ENCODE data around the gene RHBDD1. TPM values are rescaled to one million over a fixed set of nuclear protein-coding genes. Genes with fewer than 3 reads are reported as not detected.

The RHBDD1 gene
- total RNA-seq, 2 donors from 2014 or later = 7.9 to 9.9 TPM

- 14 to 22% methylated on average over 2 of the region's 2 CpGs for WGBS, 2 donors
- no peaks in the 10 kb centered on the region for H3K9me3 ChIP-seq
- intact Hi-C loops (cut with DNase I) = no loop called here
- TF ChIP-seq CTCF (IDR thresholded peaks at IDR 0.05) (no peak), POLR2A (IDR thresholded peaks at IDR 0.05) (no peak)
- H3K4me3 ChIP-seq = no peak overlapping the region
- no peak for ATAC-seq
- no peak for DNase-seq
- no peaks in the 10 kb centered on the region for H3K36me3 ChIP-seq (replicated peaks in 1 of 2; ENCODE audit: insufficient read depth in 1 of 2, low read depth in 2 of 2)
- H3K27ac ChIP-seq = peak overlapping the region in 3 of 4 donors; percentile 41 to 61 (median 53)
- peaks cover 89% of the 10 kb centered on the region for H3K4me1 ChIP-seq
- H3K27me3 ChIP-seq = no peaks in the 10 kb centered on the region
Measured at GRCh38 chr2:226793646-226794045, 42.2 kb upstream of the RHBDD1 start.

GRCh38 chr2:226794196-226794661, 41.6 kb upstream of the RHBDD1 start:
- TF ChIP-seq CTCF (IDR thresholded peaks at IDR 0.05) (no peak), POLR2A (IDR thresholded peaks at IDR 0.05) (peak in 1 of 3 donors; percentile 14)
- peaks cover 87% of the 10 kb centered on the region for H3K4me1 ChIP-seq

GRCh38 chr2:226794751-226795171, 41.1 kb upstream of the RHBDD1 start:
- ATAC-seq = no peak
- Histone ChIP-seq H3K4me1 (peaks cover 82% of the 10 kb centered on the region), H3K27ac (peak overlapping the region; percentile 29 to 61 (median 47)), H3K36me3 (replicated peaks in 1 of 2; ENCODE audit: insufficient read depth in 1 of 2, low read depth in 2 of 2) (no peaks in the 10 kb centered on the region), H3K9me3 (no peaks in the 10 kb centered on the region), H3K4me3 (no peak overlapping the region), H3K27me3 (no peaks in the 10 kb centered on the region)
- TF ChIP-seq POLR2A (IDR thresholded peaks at IDR 0.05) = no peak
- no peak for TF ChIP-seq CTCF (IDR thresholded peaks at IDR 0.05)
- intact Hi-C loops (cut with DNase I) = no loop called here
- 34 to 45% methylated on average over 8 to 9 of the region's 9 CpGs for WGBS, 2 donors
- peak in 2 of 4 donors; percentile 13 to 18 for DNase-seq

More at GRCh38 chr2:226794196-226794661, 41.6 kb upstream of the RHBDD1 start:
- ATAC-seq (no peak), DNase-seq (no peak)
- intact Hi-C loops (cut with DNase I) = no loop called here
- Histone ChIP-seq H3K9me3 (no peaks in the 10 kb centered on the region), H3K36me3 (replicated peaks in 1 of 2; ENCODE audit: insufficient read depth in 1 of 2, low read depth in 2 of 2) (no peaks in the 10 kb centered on the region), H3K27ac (peak overlapping the region in 3 of 4 donors; percentile 41 to 61 (median 53)), H3K4me3 (no peak overlapping the region), H3K27me3 (no peaks in the 10 kb centered on the region)
- 9 to 23% methylated on average over 4 of the region's 4 CpGs for WGBS, 2 donors

GRCh38 chr2:226795281-226796011, 40.4 kb upstream of the RHBDD1 start:
- H3K9me3 ChIP-seq = no peaks in the 10 kb centered on the region
- DNase-seq (peak in 3 of 4 donors; percentile 18 to 30 (median 18)), ATAC-seq (no peak)
- intact Hi-C loops (cut with DNase I) = no loop called here
- H3K4me3 ChIP-seq = no peak overlapping the region
- no peak for TF ChIP-seq POLR2A (IDR thresholded peaks at IDR 0.05)
- TF ChIP-seq CTCF (IDR thresholded peaks at IDR 0.05) = no peak
- no peaks in the 10 kb centered on the region for H3K27me3 ChIP-seq
- no peaks in the 10 kb centered on the region for H3K36me3 ChIP-seq (replicated peaks in 1 of 2; ENCODE audit: insufficient read depth in 1 of 2, low read depth in 2 of 2)
- 77 to 94% methylated on average over 6 to 26 of the region's 26 CpGs for WGBS, 2 donors
- H3K27ac ChIP-seq = peak overlapping the region; percentile 29 to 61 (median 42)
- H3K4me1 ChIP-seq = peaks cover 78% of the 10 kb centered on the region
